Upper lobe of left lung (tissue), 4 donors: Measurements from ENCODE around the gene L3MBTL3.

Source experiments
- CTCF ChIP-seq, 6 experiments: fragments of 450-650 bp in 4 of 6; fragments of 200-600 bp in 2 of 6; sonication (generic) in 2 of 6; IDR thresholded peaks; one replicate each; pipeline ENCODE4 v1.5.1; 2016 to 2019; ENCODE audit warnings: antibody characterized with exemption in 6 of 6
- POLR2AphosphoS5 ChIP-seq, 2 donors: sonication (generic); formaldehyde crosslinking; IDR thresholded peaks; one replicate each; pipeline ENCODE4 v1.5.1; 2017; ENCODE audit warnings: antibody characterized with exemption in 2 of 2

GRCh38 chr6:130008236-130008873, 10.0 kb upstream of the L3MBTL3 start:
- TF ChIP-seq POLR2AphosphoS5 (IDR thresholded peaks at IDR 0.05) (no peak), CTCF (IDR thresholded peaks at IDR 0.05) (no peak)
